Stimulated activated CD4-positive, alpha-beta T cell treated with anti-CD3 and anti-CD28 coated beads, Interleukin-2, amount 100 ng/mL, for 24 hours (primary cell): ENCODE data around the gene CTIF.

Experiments
- DNase-seq, 2 donors: peaks; one replicate each; pipeline ENCODE4 v3.0.0-alpha.2; 2020

CTIF gene

DNA sequence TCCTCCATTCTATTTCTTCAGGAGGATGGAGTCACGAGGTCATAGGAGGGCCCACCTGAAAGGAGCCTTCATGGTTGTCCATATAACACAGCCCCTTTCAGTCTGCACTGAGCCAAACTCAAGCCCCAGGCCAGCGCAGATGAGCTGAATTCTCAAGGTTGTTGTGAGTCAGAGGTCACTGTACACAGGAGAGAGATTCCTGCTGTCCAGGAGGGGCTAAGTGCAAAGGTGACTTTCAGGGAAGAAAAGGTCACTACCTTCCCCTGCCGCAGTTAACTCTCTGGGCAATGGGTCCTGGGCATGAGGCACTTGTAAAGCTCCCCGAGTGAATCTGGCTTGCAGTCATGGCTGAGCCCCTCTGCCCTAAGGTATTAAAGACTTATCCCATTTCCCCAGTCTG is 150.7 kb downstream of the CTIF start:
- no peak for DNase-seq

DNA sequence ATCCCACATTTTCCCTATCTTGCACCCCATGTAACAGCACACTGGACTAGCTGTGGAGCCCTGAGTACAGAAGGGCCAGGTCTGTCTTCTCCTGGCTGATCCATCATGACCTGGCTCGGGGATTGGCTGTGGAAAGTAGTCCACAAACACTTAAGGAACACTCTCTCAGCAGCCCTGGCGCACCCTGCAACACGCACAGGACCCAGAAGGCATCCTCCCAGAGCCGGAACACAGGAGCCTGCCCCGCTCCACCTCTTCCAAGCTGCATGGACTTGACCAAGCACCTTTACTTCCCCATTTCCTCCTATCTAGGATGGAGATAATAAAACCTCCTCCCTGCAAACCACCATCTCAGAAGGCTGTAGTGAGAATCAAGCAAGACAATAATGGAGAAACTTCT is 151.7 kb downstream of the CTIF start:
- no peak for DNase-seq

GRCh38 chr18:48693006-48693405 is 154.2 kb downstream of the CTIF start:
- DNase-seq = no peak

- no peak for DNase-seq
Observed at GRCh38 chr18:48693625-48694262, 154.9 kb downstream of the CTIF start.

DNA sequence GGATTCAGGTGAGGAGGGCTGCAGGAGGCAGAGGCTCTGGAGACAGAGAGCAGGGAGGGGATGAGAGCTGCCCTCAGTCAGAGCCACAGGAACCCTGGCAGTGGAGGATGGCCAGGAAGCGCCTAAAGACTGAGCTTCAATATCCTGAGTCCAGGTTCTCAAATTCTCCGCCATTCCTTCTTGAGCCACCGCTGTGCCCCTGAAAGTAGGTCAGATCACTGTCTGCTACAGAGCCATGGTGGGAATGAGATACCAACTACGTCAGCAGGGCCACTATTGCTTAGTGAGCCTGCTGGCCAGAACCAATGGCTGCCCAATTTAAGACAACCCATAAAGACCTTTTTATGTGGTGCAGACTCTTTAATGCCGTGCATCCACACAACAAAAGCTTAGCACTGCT is 155.5 kb downstream of the CTIF start:
- DNase-seq = no peak

- DNase-seq = no peak
Observed at GRCh38 chr18:48695671-48696070, 156.8 kb downstream of the CTIF start.

DNA sequence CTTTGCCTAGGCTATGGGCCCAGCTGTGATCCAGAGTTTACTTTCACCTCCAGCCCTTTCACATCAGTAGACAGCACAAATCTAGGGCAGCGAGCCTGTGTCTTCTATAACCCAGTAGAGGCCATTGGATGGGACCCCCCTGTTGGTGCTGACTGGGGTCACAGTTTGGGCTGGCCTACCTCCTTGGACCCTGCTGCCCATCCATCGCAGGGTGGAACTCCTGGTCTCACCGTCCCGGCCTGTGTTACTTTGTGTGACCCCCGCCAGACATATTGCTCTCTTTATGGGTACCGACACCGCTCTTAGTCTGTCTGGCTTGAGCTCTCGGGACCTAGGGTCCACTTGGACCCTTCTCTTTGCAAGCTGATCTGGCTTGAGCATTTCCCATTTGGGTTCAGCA is 157.4 kb downstream of the CTIF start:
- no peak for DNase-seq

DNA sequence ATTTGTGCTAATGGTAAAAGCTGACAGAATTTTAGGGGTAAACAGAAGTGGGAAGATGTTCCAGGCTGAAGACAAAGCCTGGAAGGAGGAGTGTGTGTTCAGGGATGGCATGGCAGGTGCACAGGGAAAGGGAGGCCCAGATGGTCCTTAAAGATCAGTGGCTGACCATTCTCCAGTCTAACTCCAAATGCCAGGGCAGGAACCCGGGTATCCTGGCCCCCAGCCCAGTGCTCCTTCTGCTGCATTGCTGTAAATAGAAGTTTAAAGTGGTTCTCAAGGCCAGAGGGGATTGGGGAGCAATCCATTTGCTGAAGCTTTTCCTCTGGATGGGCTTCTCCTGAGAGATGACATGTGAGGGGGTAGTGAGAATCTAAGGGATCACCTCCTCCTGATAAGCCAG is 158.6 kb downstream of the CTIF start:
- DNase-seq = no peak

DNA sequence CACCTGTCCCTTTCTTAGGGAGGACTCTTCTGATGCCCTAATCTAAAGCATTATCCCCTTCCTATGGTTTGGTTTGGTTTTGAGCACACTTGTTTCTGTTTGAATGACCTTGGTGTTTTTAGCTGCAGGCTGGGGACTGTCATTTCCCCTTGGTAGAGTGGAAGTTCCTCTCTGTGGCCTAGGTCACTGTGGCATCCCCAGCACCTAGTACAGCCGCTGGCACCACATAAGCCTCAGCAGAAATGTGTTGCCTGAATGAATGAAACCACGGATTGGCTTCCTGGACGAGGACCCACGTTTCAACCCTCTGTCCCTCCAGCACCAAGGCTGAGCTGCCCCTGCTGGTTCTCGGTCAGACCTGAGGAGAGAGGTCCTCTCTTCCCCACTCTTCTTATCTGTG is 159.9 kb downstream of the CTIF start:
- DNase-seq = no peak

DNA sequence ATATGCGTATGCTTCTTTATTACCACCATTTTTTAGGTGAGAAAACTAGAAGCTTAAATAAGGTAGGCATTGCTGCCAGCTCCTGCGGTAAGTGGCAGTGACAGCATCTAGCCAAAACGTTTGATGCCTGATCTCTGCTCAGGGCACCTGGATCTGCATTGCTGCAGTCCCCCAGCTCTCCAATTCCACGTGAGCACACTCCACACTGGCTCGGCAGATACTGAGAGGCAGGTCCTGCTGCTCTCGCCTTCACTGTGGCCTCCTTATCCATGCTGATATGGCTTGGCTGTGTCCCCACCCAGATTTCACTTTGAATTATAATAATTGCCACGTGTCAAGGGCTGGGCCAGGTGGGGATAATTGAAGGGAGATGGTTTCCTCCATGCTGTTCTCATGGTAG is 160.9 kb downstream of the CTIF start:
- no peak for DNase-seq

DNA sequence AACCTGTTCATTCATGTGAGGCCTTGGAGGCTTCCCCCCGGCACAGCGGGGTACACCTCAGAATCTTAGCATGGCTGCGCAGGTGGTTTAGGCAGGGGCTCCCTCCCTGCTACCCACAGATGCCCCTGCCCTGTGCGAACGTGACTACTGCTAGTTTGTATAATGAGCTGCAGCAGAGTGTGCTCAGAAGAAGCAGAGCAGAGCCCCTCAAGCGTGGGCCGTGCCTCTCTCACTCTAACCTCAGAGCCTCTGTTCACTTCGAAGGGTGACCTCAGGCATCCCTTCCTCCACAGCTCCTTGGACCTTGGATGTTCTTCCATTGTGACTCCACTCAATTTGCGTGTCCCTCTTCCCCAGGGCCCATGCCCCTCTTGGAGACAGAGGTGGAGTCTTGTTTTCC is 161.6 kb downstream of the CTIF start:
- no peak for DNase-seq

GRCh38 chr18:48702346-48703027 is 163.7 kb downstream of the CTIF start:
- DNase-seq = no peak

- DNase-seq = no peak
Observed at GRCh38 chr18:48703028-48703386, 164.2 kb downstream of the CTIF start.

- DNase-seq = no peak
Observed at GRCh38 chr18:48703418-48703817, 164.6 kb downstream of the CTIF start.

GRCh38 chr18:48705043-48705442 is 166.2 kb downstream of the CTIF start:
- no peak for DNase-seq

DNA sequence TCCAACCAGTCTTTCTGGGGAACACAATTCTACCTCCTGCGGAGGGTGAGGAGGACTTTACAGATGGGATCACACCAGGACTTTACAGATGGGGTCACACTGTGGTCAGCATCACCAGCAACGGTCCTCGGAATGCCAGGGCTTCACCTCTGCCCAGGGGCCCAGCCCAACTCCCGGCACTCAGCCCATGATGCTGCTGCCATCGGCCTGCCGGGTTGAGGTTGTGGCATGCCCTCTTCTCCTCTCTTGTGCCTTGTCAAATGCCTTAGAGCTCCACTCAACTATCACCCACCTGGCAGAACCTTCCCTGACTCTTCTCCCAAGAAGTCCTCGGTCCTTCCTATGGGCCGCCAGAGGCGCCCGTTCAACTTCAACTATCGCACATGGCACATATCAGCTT is 166.7 kb downstream of the CTIF start:
- DNase-seq = no peak

DNA sequence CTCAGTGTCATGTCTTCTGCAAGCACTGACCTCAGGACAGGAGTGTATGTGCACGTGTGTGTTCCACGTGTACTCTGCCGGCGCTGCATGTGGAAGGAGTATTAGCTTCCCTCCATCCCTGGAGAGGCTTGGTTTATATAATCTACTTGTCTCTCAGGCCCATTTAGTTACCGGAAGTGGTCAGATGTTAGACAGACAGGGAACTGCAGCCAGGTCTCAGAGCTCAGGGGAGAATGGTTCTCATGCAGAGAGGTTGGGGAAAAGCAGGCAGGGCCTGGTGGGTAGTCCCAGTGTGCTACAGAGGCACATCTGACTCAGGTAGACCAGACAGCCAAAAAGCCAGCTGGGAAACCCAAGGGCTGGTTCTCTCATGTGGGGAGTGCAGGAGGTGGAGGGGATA is 167.9 kb downstream of the CTIF start:
- no peak for DNase-seq

GRCh38 chr18:48707636-48708296 is 168.9 kb downstream of the CTIF start:
- no peak for DNase-seq

DNA sequence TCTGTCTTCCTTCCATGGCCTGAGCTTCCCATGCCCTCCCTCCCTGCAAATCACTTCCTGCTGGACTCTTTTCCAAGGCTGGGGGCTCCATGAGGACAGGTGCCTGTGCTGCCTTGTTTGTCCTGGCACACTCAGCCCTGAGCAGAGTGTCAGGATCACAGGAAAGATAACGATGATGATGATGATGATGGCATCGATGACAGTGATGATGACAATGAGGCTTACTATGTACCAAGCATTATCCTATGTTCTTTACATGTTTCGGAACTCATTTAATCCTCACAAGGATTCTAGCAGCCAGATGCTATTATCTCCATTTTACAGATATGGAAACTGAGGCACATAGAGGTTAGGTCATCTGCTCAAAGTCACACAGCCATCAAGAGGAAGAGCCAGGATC is 170.0 kb downstream of the CTIF start:
- no peak for DNase-seq

DNA sequence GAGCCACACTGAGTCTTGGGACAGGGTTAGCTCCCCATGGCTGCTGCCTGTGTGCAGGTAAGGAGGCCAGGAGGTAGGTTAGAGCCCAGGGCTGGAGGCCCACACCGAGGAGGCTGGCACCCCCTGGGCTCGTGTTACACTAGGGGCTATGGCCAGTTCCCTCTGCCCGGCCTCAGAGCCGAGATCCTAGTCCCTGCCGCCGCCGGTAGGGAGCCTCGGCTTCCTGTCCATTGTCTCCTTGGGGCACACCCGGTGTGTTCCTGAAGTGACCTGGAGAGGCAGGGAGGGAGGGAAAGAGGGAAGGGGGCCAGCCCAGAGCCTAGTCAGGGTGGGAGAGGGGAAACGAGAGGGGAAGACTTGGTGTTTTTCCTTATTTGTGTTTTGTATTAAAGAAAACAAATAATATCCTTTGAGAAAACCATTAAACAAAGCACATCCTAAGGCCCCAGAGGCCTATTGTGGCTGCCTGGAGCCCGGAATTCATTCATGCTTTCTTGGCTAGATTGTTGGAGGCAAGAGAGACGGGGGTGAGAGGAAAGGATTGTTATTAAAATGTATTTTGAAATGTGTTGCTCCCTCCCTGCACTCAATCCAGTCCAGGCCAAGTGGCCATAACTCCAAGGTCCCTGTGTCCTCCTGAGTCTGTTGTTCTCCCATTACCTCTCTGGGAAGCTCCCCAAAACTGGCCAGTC is 170.7 kb downstream of the CTIF start:
- DNase-seq = no peak

- DNase-seq = no peak
Observed at GRCh38 chr18:48711651-48712486, 173.0 kb downstream of the CTIF start.

GRCh38 chr18:48713309-48713708 is 174.5 kb downstream of the CTIF start:
- DNase-seq = no peak

DNA sequence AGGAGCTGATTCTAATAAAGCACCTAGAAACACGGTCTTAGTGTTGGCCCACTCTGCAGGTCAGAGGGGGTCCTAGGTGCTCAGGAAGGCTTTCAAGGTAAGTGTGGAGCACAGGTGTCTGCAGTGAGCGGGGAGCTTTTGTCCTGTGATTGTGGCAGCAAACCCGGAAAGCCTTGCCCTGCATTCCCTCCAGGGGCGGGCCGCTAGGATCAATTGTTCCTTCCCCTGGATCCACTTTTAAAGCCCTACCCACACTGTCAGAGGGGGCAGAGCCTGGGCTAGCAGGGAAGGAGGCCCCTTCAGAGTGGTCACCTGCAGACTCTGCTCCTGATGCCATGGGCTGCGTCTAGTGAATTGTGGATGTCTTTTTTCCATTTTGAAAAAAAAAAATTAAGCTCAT is 176.0 kb downstream of the CTIF start:
- no peak for DNase-seq
